Activated CD8-positive, alpha-beta memory T cell treated with anti-CD3 and anti-CD28 coated beads, Interleukin-2, amount 50 U/mL, for 24 hours (primary cell): ENCODE results near the gene BRAF.
"Not testable (repeated sequence)": the region's sequence is repeated elsewhere in the genome, so short reads cannot be mapped to it uniquely, and the experiment has no call there.

Source experiments
- DNase-seq: peaks from one replicate; pipeline ENCODE4 v3.0.0-alpha.2; 2020; ENCODE audit errors: extremely low read depth

Gene BRAF

GRCh38 chr7:140679186-140679585 lies 245.5 kb downstream of the BRAF start:
- no peak for DNase-seq

- no peak for DNase-seq
Observed at GRCh38 chr7:140678816-140679130, 246.0 kb downstream of the BRAF start.

GRCh38 chr7:140678081-140678815 lies 246.5 kb downstream of the BRAF start:
- no peak for DNase-seq

GRCh38 chr7:140677496-140677895 lies 247.2 kb downstream of the BRAF start:
- DNase-seq = no peak

GRCh38 chr7:140676956-140677355 lies 247.8 kb downstream of the BRAF start:
- not testable (repeated sequence) for DNase-seq

GRCh38 chr7:140676306-140676705 lies 248.4 kb downstream of the BRAF start:
- DNase-seq = no peak

- DNase-seq = no peak
Observed at GRCh38 chr7:140675726-140676125, 249.0 kb downstream of the BRAF start.

GRCh38 chr7:140674899-140675701 lies 249.6 kb downstream of the BRAF start:
- no peak for DNase-seq

- DNase-seq = no peak
Observed at GRCh38 chr7:140674356-140674800, 250.4 kb downstream of the BRAF start.

GRCh38 chr7:140673774-140674155 lies 251.0 kb downstream of the BRAF start:
- DNase-seq = no peak

- DNase-seq = no peak
Observed at GRCh38 chr7:140673063-140673773, 251.5 kb downstream of the BRAF start.

- no peak for DNase-seq
Observed at GRCh38 chr7:140672382-140673062, 252.2 kb downstream of the BRAF start, which contains the start of gene ADCK2. TSS of gene ADCK2 (plus strand) at chr7:140672945. CDS start at chr7:140673331, 386 bp downstream.

GRCh38 chr7:140671966-140672365 lies 252.8 kb downstream of the BRAF start:
- DNase-seq = no peak

- DNase-seq = no peak
Observed at GRCh38 chr7:140670343-140670935, 254.3 kb downstream of the BRAF start.

GRCh38 chr7:140669862-140670261 lies 254.9 kb downstream of the BRAF start:
- DNase-seq = not testable (repeated sequence)

- DNase-seq = no peak
Observed at GRCh38 chr7:140669352-140669751, 255.4 kb downstream of the BRAF start.
